ENCODE measurements around the gene NR2E3.

NR2E3 gene

DNA sequence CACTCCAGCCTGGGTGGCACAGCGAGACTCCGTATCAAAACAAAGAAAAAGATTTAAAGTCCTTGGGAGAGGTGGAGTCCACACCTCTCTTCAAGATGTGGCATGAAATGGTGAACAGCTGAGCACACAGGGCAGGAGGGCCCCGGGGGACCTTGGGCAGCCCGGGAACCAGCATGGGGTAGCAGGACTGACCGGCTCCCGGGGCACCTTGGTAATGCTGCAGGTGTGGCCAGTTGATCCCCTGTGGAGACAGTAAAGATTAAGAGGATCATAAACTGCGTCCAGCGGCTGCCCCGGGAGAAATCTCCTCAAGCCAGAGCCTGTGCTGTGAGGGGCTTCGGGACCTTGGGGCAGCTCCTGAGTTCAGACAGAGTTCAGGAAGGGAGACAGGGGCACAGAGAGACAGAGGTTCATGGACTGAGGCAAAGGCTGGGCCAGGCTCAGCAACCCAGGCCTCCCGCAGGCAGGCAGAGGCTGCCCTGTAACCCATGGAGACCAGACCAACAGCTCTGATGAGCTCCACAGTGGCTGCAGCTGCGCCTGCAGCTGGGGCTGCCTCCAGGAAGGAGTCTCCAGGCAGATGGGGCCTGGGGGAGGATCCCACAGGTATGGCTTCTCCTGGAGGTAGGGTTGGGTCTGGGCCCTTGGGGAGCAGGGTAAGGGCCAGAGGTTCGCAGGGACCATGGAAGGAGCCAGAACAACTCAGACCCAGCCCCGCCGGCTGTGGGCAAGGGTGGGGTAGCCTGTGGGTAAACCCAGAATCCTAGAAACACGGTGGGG lies at the start of gene NR2E3:
Gene NR2E3 (plus strand): TSS at position 299 of the 780 bp plus-strand sequence. CDS start 190 bp downstream, at position 489.
- no peak for DNase-seq (ENCODE audit: extremely low spot score)
- ChIA-PET POLR2A (no interaction called here), CTCF (no interaction called here)
- TF ChIP-seq TARDBP (IDR thresholded peaks at IDR 0.05), result no peak
- TF ChIP-seq FOXK2 (IDR thresholded peaks at IDR 0.05), result no peak
- no peak for TF ChIP-seq FOXA1 (IDR thresholded peaks at IDR 0.05)
- TF ChIP-seq SUZ12 (IDR thresholded peaks at IDR 0.05), result no peak
- TF ChIP-seq ELF4 (IDR thresholded peaks at IDR 0.05), result no peak
- no peak for TF ChIP-seq BHLHE40 (IDR thresholded peaks at IDR 0.05; ENCODE audit: borderline replicate concordance)
- no peak for TF ChIP-seq ZNF384 (IDR thresholded peaks at IDR 0.05)
- TF ChIP-seq SP1 (IDR thresholded peaks at IDR 0.05), result no peak
- no peak for TF ChIP-seq HDGF (IDR thresholded peaks at IDR 0.05; ENCODE audit: borderline replicate concordance)
- TF ChIP-seq L3MBTL2 (conservative IDR thresholded peaks at IDR 0.05), result no peak
- no peak for TF ChIP-seq ARNT (IDR thresholded peaks at IDR 0.05)
- TF ChIP-seq FOXM1 (IDR thresholded peaks at IDR 0.05; ENCODE audit: borderline replicate concordance), result no peak
- no peak for TF ChIP-seq LEF1 (IDR thresholded peaks at IDR 0.05; ENCODE audit: borderline replicate concordance)
- no peak for TF ChIP-seq NFRKB (IDR thresholded peaks at IDR 0.05)
- TF ChIP-seq, protein P1, sequence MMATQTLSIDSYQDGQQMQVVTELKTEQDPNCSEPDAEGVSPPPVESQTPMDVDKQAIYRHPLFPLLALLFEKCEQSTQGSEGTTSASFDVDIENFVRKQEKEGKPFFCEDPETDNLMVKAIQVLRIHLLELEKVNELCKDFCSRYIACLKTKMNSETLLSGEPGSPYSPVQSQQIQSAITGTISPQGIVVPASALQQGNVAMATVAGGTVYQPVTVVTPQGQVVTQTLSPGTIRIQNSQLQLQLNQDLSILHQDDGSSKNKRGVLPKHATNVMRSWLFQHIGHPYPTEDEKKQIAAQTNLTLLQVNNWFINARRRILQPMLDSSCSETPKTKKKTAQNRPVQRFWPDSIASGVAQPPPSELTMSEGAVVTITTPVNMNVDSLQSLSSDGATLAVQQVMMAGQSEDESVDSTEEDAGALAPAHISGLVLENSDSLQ (IDR thresholded peaks at IDR 0.05), result no peak
- TF ChIP-seq CTBP1 (IDR thresholded peaks at IDR 0.05; ENCODE audit: borderline replicate concordance), result no peak

DNA sequence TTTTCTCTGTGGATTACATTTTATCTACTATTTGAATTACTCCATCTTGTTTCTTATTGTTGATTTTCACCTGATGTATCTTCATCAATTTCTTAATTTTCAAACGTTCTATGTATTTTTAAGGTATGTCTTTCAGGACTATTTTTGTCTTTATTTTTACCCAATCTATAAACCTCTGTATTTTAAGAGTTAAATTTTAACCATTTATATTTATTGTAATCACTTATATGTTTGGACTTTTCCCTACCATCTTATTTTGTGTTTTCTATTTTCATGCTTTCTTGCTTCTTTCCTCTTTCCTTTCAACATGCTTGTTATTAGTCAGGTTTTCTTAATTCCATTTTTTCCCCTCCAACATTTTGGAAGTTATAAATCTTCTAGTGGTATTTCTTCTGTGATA lies 49.5 kb upstream of the NR2E3 start:
- CTCF ChIA-PET, result no interaction called here
- no peak for TF ChIP-seq NFRKB (IDR thresholded peaks at IDR 0.05)
- no peak for TF ChIP-seq FOXM1 (IDR thresholded peaks at IDR 0.05; ENCODE audit: borderline replicate concordance)
- no peak for TF ChIP-seq BHLHE40 (IDR thresholded peaks at IDR 0.05; ENCODE audit: borderline replicate concordance)
- TF ChIP-seq ZNF384 (IDR thresholded peaks at IDR 0.05), result no peak
- POLR2A ChIA-PET, result no interaction called here
- DNase-seq (ENCODE audit: extremely low spot score), result no peak

- CTCF ChIA-PET, result no interaction called here
- no peak for DNase-seq (ENCODE audit: extremely low spot score)
- POLR2A ChIA-PET, result no interaction called here
- TF ChIP-seq LEF1 (IDR thresholded peaks at IDR 0.05; ENCODE audit: borderline replicate concordance), result no peak
- no peak for TF ChIP-seq FOXM1 (IDR thresholded peaks at IDR 0.05; ENCODE audit: borderline replicate concordance)
- TF ChIP-seq L3MBTL2 (conservative IDR thresholded peaks at IDR 0.05), result no peak
- TF ChIP-seq TARDBP (IDR thresholded peaks at IDR 0.05), result no peak
- TF ChIP-seq ARNT (IDR thresholded peaks at IDR 0.05), result no peak
- no peak for TF ChIP-seq CTBP1 (IDR thresholded peaks at IDR 0.05; ENCODE audit: borderline replicate concordance)
- no peak for TF ChIP-seq BHLHE40 (IDR thresholded peaks at IDR 0.05; ENCODE audit: borderline replicate concordance)
- no peak for TF ChIP-seq NFRKB (IDR thresholded peaks at IDR 0.05)
- no peak for TF ChIP-seq HDGF (IDR thresholded peaks at IDR 0.05; ENCODE audit: borderline replicate concordance)
- TF ChIP-seq, protein P1 (IDR thresholded peaks at IDR 0.05), result no peak
- TF ChIP-seq SUZ12 (IDR thresholded peaks at IDR 0.05), result no peak
- no peak for TF ChIP-seq FOXK2 (IDR thresholded peaks at IDR 0.05)
- no peak for TF ChIP-seq SP1 (IDR thresholded peaks at IDR 0.05)
- TF ChIP-seq ZNF384 (IDR thresholded peaks at IDR 0.05), result no peak
Measured at GRCh38 chr15:71761649-71762048, 48.7 kb upstream of the NR2E3 start.

DNA sequence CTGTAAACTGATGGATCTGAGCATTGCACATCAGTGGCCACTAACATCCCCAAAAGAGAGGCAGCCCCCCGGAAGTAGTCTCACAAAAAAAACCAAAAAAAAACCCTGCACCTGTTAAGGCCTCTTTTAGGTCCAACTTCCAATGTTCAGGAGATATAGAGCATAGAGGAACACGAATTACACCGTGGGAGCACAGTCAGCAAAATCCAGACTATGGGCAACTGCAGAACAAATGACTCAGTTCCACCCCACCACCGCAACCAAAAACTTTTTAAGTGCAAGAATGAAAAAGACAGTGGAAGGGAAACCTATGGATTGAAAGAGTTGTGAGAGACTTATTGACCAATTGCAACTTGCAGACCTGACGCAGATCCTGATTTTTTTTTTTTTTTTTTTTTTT lies 42.2 kb upstream of the NR2E3 start:
- ChIA-PET POLR2A (no interaction called here), CTCF (no interaction called here)
- no peak for DNase-seq (ENCODE audit: extremely low spot score)
- TF ChIP-seq ZNF384 (IDR thresholded peaks at IDR 0.05) (no peak), ELF4 (IDR thresholded peaks at IDR 0.05) (no peak), BHLHE40 (IDR thresholded peaks at IDR 0.05; ENCODE audit: borderline replicate concordance) (no peak), HDGF (IDR thresholded peaks at IDR 0.05; ENCODE audit: borderline replicate concordance) (no peak), SP1 (IDR thresholded peaks at IDR 0.05) (no peak), TARDBP (IDR thresholded peaks at IDR 0.05) (no peak), FOXK2 (IDR thresholded peaks at IDR 0.05) (no peak), FOXA1 (IDR thresholded peaks at IDR 0.05) (no peak), FOXM1 (IDR thresholded peaks at IDR 0.05; ENCODE audit: borderline replicate concordance) (no peak), SUZ12 (IDR thresholded peaks at IDR 0.05) (no peak), CTBP1 (IDR thresholded peaks at IDR 0.05; ENCODE audit: borderline replicate concordance) (no peak)
- TF ChIP-seq, protein P1 (IDR thresholded peaks at IDR 0.05), result no peak

- TF ChIP-seq FOXA1 (IDR thresholded peaks at IDR 0.05) (no peak), FOXM1 (IDR thresholded peaks at IDR 0.05; ENCODE audit: borderline replicate concordance) (no peak), FOXK2 (IDR thresholded peaks at IDR 0.05) (no peak), NFRKB (IDR thresholded peaks at IDR 0.05) (no peak), ELF4 (IDR thresholded peaks at IDR 0.05) (no peak), HDGF (IDR thresholded peaks at IDR 0.05; ENCODE audit: borderline replicate concordance) (no peak), ARNT (IDR thresholded peaks at IDR 0.05) (no peak), L3MBTL2 (conservative IDR thresholded peaks at IDR 0.05) (no peak), BHLHE40 (IDR thresholded peaks at IDR 0.05; ENCODE audit: borderline replicate concordance) (no peak), SP1 (IDR thresholded peaks at IDR 0.05) (no peak), LEF1 (IDR thresholded peaks at IDR 0.05; ENCODE audit: borderline replicate concordance) (no peak), CTBP1 (IDR thresholded peaks at IDR 0.05; ENCODE audit: borderline replicate concordance) (no peak), SUZ12 (IDR thresholded peaks at IDR 0.05) (no peak)
- TF ChIP-seq, protein P1 (IDR thresholded peaks at IDR 0.05), result no peak
- POLR2A ChIA-PET, result no interaction called here
Measured at GRCh38 chr15:71773206-71773859, 37.0 kb upstream of the NR2E3 start.

More at GRCh38 chr15:71773206-71773859, 37.0 kb upstream of the NR2E3 start:
- CTCF ChIA-PET, result interaction anchor here (0.9 kb wide), 1 partner anchor 11 kb away, joined by 3 read pairs; no protein-coding TSS in a partner anchor
- DNase-seq (ENCODE audit: extremely low spot score), result no peak
